Activated gamma-delta T cell treated with Interleukin-2 at 50 U/mL for 16 hours (primary cell): ENCODE results near the gene SLC15A3.
A peak's percentile ranks its signal among the peaks of the same experiment; 100 is the strongest.

ENCODE experiments used
- DNase-seq: peaks from one replicate; pipeline ENCODE4 v3.0.0-alpha.2; 2020

The SLC15A3 gene

GRCh38 chr11:60927061-60927592, 24.8 kb downstream of the SLC15A3 start:
- DNase-seq: no peak

GRCh38 chr11:60926500-60926899, 25.5 kb downstream of the SLC15A3 start:
- no peak for DNase-seq

DNA sequence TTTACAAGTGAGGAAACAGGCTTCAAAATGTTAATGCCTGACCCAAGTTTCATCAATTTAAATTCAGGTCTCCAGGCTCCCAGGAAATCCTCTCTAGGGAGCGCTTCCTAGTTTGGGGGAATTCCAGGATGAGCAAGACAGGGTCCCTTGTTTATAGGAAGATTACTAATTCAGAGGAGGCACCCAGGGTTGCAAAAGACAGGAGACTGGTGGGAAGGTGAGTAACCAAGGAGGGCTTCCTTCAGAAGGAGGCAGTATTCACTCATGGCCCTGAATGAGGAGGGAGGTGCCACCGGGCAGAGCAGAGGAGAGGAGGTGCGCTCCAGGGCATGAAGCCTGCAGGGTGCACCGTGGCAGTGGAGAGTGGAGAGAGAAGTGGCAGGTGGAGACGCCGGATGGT, 26.1 kb downstream of the SLC15A3 start:
- no peak for DNase-seq

- DNase-seq: no peak
Observed at GRCh38 chr11:60924906-60925853, 26.8 kb downstream of the SLC15A3 start.

- DNase-seq: no peak
Observed at GRCh38 chr11:60924110-60924905, 27.7 kb downstream of the SLC15A3 start, which contains the start of gene TMEM132A. Gene TMEM132A, plus strand, starts transcription at chr11:60924460. Its CDS starts 174 bp downstream, at chr11:60924634.

DNA sequence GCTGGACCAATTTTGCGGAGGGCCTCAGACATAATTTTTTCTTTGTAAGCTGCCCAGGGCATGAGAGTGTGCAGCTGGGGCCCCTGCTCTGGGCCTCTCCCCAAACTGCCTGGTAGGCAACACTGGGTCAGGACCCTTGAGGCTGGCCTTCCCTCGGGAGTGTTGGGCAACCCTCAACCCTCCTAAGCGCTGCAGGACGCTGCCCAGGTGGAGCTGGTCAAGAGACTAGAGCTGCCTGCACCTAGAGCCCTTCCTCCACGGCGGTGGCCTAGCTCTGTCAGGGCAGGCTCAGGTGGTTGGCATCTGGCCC, 28.2 kb downstream of the SLC15A3 start:
- no peak for DNase-seq

DNA sequence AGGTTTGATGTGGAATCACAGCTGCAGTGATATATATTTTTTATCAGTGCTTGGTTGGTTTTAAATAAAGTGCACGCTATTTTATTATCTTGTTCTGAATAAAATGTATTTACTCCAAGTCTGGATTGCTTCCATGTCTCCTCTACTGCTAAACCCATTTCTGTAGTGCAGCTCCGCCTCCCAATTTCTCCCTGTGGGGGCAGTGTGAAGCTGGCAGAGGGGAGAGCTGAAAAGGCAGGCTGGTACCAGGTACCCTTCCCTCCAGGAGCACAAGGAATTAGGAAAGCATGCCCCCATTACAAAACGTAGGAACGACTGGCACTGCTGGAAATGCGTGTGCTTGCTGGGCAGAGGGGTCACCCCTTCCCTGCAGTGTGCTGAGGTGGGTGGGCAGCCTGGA, 28.6 kb downstream of the SLC15A3 start:
- DNase-seq: no peak

GRCh38 chr11:60922906-60923305, 29.1 kb downstream of the SLC15A3 start:
- DNase-seq: no peak

DNA sequence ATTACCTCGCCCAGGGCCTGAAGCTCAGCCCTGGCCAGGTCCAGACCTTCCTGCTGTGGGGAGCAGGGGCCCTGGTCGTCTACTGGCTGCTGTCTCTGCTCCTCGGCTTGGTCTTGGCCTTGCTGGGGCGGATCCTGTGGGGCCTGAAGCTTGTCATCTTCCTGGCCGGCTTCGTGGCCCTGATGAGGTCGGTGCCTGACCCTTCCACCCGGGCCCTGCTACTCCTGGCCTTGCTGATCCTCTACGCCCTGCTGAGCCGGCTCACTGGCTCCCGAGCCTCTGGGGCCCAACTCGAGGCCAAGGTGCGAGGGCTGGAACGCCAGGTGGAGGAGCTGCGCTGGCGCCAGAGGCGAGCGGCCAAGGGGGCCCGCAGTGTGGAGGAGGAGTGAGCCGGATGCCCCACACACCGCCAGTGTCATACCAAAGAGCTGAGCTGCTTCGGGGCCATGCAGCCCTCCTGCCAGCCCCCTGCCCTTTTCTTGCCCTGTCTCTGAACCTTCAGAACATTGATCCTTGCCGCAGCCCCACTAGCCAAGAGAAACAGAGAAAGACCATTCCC, 30.1 kb downstream of the SLC15A3 start:
- DNase-seq: no peak

DNA sequence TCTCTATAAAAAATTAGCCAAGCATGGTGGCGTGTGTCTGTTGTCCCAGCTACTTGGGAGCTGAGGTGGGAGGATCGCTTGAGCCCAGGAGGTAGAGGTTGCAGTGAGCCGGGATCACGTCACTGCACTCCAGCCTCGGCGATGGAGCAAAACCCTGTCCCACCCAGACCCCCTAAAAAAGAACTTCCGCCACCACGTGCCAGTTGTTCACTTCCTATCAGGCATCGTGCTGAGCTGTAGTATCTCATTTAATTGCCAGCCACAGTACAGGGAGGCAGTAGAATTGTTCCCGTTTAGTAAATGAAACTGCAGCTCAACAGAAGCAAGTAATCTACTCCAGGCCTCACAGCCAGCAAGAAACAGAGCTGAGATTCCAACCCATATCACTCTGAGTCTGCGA, 30.7 kb downstream of the SLC15A3 start:
- no peak for DNase-seq

GRCh38 chr11:60919956-60920355, 32.0 kb downstream of the SLC15A3 start:
- no peak for DNase-seq

- no peak for DNase-seq
Observed at GRCh38 chr11:60919320-60919719, 32.7 kb downstream of the SLC15A3 start.

- no peak for DNase-seq
Observed at GRCh38 chr11:60918939-60919265, 33.1 kb downstream of the SLC15A3 start.

DNA sequence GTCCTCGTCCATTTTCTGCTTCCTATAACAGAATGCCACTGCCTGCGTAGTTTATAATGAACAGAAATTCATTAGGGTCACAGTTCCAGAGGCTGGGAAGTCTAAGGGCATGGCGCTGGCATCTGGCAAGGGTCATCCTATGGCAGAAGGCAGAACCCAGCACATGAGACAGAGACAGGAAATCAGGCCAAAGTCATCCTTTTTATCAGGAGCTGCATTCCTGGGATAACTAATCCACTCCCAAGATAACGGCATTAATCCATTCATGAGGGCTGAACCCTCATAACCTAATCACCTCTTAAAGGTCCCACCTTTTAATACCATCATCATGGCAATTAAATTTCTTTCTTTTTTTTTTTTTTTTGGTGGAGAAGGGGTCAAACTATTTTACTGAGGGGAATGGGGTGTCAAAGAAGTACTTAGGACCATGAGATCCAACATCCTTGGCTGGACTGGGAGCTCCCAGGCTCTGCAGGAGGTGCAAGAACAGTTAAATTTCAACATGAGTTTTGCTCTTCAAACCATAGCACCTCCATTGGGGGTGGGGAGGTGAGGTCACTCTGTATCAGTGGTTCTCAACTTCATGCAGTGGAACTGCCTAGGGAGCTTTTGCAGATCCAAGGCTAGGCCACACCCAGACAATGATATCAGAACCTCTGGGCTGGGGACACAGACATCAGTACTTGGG, 33.6 kb downstream of the SLC15A3 start:
- no peak for DNase-seq

DNA sequence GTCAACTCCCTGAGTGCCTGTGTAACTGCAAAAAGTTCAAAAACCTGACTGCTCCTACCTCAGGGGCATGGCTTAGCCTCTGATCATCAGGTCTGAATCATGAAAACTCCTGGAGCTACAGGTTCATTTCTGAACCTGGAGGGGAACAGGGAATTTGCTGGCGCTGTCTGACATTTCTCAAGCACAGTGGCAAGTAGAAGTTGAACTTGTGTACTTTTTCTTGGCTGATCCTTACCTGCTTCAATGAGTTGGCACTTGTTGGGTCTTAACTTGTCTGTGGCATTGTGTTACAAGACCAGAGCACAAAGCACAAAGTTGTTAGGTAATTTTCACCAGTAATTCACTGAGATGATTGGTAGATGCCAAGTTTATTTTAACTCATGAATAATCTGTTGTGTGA, 34.7 kb downstream of the SLC15A3 start:
- DNase-seq: no peak

DNA sequence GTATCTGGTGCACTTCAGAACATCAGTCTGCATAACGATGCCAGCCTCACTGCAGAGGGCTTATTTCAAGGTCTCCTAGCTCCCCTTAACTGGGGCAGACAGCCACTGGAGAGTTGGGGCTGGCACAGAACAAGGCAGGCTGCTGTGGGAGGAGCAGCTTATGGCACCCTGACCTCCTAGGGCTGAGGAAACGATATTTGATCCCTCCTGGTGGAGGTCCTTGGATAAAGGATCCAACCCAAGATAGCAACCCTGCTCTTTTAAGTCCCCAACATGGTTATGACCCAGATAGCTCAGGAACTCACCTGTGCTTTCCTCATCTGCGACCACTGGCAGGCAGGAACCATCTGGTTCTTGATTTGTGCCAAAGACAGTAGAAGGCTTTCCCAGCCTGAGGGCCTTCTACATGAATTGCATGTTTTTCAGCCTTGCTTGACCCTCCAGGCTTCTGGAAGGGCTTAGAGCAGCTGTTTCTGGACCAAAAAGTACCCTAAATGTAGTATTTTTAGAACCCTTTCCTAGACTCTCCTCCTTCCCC, 35.2 kb downstream of the SLC15A3 start:
- no peak for DNase-seq

DNA sequence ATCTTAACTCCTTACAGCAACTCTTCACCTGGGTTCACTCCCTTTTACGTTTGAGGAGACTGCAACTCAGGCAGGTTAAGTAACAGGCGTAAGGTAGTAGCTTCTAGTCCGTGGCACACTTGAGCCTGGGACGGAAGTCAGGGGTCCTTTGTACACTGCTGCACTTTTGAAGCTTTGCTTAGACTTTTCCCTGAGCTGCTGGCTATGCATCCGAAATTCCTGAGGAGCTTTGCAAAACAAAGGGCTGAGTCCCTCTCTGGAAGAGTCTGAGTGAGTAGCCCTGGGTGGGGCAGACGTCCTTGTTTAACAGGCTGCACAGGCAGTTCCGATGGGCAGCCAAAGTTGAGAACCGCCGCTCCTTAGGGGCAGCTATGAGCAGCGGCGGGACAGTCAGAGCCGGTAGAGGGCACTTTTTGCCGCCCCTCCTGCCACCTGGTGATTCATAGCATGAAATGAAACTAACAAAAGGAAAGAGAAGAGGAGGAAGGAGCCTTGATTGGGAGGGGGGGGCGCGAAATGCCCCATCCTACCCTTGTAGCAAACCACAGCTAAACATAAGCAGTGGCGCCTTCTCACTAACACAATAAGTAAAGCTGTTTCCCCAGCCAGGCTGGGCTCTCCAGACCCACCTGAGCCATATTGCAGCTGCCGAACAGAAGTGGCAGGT, 36.6 kb downstream of the SLC15A3 start:
- peak; percentile 74 for DNase-seq

DNA sequence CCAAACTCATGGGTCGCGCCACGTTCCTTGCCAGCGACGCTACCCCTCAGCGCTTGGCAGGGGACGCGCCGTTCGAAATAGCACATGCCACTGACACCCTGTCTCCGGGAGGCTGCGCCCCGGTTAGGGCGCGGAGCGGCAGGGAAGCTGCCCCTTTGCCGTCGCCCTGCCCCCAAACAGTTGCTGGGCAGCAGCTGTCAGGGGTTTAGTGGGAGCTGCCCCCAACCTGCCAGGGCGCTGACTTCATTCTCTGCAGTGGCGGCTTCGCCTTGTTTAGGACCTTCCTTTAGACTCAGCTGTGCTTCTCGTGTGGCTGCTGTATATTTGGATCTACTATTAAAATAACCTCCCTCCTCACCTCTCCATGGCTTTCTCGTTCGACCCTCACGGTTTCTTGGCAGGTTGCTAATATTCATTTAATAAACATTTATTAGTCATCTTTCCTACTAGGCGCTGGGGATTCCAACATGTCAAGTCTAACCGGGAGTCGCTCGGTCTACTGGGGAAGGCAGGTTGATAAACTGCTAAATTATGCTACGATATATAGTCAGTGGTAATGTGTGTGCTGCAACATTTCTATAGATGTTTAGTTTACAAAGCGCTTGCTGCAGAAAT, 37.2 kb downstream of the SLC15A3 start:
- DNase-seq: peak; percentile 24

DNA sequence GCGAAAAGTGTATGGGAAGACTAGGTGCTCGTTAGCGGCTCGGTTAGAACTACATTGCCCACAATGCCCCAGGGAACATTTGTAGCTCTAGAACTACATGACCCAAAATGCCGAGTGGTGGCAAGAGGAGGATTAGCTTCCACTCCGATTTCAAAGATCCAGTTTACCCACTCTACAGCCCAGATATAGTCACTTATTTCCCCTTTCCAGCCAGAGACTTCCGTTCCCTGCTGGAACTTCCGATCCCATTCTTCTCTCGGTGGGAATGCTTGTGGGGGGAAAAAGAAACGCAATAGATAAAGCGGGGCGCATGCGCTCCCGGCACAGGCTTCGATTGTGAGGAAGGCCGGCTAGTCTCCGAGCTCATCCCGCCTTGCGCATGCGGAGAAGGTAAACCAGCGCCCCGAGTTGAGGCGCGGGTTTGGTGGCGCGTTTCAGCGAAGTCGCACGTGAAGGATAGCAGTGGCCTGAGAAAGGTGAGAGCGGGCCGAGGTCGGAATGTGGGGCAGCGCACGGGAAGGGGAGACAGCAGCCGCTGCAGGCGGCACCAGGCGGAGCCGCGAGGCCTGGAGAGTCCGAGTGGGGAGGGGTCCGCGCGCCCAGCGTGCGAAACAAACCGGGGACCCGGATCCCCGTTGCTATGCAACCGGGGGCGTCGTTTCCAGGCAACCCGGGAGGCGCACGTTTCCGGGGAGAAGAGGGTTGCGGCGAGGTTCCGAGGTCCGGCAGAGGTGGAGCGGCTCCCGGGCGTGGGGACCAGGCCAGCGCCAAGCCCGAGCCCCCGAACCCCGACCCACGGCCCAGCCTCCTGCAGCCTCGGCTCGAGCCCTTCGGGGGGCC, 38.0 kb downstream of the SLC15A3 start, which contains the start of gene TMEM109:
TMEM109 (plus strand) TSS at position 366 of the 840 bp plus-strand sequence. CDS start 5,536 bp downstream, outside the sequence.
- peak; percentile 83 for DNase-seq

- no peak for DNase-seq
Observed at GRCh38 chr11:60912851-60913528, 39.0 kb downstream of the SLC15A3 start.
